NCI-H2227 treated with DMSO at 0.1 percent for 48 hours (cell line): ENCODE data around the gene TMCC2.
A peak's percentile ranks its signal among the peaks of the same experiment; 100 is the strongest.
"Not testable (repeated sequence)": the region's sequence is repeated elsewhere in the genome, so short reads cannot be mapped to it uniquely, and the experiment has no call there.

ENCODE experiments used
- DNase-seq: peaks from one replicate; lab custom pipeline; 2025; lab: John Stamatoyannopoulos, UW

Gene TMCC2, protein sequence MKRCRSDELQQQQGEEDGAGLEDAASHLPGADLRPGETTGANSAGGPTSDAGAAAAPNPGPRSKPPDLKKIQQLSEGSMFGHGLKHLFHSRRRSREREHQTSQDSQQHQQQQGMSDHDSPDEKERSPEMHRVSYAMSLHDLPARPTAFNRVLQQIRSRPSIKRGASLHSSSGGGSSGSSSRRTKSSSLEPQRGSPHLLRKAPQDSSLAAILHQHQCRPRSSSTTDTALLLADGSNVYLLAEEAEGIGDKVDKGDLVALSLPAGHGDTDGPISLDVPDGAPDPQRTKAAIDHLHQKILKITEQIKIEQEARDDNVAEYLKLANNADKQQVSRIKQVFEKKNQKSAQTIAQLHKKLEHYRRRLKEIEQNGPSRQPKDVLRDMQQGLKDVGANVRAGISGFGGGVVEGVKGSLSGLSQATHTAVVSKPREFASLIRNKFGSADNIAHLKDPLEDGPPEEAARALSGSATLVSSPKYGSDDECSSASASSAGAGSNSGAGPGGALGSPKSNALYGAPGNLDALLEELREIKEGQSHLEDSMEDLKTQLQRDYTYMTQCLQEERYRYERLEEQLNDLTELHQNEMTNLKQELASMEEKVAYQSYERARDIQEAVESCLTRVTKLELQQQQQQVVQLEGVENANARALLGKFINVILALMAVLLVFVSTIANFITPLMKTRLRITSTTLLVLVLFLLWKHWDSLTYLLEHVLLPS

DNA sequence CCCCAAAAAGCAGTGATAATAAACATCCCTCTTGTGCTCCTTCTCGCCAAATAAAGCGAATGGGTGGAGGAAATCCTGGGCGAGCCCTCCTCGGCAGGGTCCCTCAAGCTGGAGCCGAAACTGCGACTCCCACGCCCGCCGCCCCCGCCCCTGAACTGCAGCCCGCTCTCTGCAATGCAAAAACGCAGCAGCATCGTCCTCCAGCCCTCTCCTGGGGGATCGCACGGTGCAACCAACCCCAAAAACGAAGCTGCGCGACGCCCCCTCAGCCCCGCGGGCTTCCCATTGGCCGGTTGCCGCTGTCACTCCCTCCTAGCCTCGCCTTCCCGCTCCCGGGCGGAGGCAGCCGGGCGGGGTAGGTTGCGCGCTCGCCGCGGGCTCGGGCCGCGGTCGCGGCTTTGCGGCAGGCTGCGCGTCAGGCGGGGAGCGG is at the start of gene TMCC2:
Gene TMCC2 (plus strand): TSS at position 363 of the 430 bp plus-strand sequence. CDS start 619 bp downstream, outside the sequence.
- peak; percentile 91 for DNase-seq

- DNase-seq: no peak
Observed at GRCh38 chr1:205179842-205180241, 47.9 kb upstream of the TMCC2 start.

DNA sequence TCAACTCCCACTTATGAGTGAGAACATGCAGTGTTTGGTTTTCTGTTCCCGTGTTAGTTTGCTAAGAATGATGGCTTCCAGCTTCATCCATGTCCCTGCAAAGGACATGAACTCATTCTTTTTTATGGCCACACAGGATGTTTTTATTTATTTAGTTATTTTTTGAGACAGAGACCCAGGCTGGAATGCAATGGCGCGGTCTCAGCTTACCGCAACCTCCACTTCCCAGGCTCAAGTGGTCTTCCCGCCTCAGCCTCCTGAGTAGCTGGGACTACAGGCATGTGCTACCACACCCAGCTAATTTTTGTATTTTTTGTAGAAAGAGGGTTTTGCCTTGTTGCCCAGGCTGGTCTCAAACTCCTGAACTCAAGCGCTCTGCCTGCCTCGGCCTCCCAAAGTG is 47.4 kb upstream of the TMCC2 start:
- not testable (repeated sequence) for DNase-seq

DNA sequence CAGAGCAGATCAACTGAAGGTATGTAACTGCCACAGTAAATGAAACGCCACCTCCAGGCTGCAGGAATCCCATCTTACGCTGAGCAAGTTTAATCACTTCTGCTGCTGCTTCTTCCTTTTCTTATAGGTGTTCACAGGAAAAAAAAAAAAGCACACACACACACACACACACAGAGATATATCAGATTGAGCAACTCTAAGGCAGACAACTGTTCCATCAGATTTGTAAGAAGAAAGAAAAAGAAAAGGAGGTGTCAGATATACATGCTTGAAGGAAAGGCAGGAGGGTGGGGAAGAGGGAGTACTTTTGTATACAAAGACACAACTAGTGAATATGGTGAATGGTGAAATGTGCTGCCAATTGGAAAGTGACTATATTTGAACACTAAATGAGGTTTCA is 44.8 kb upstream of the TMCC2 start:
- no peak for DNase-seq

DNA sequence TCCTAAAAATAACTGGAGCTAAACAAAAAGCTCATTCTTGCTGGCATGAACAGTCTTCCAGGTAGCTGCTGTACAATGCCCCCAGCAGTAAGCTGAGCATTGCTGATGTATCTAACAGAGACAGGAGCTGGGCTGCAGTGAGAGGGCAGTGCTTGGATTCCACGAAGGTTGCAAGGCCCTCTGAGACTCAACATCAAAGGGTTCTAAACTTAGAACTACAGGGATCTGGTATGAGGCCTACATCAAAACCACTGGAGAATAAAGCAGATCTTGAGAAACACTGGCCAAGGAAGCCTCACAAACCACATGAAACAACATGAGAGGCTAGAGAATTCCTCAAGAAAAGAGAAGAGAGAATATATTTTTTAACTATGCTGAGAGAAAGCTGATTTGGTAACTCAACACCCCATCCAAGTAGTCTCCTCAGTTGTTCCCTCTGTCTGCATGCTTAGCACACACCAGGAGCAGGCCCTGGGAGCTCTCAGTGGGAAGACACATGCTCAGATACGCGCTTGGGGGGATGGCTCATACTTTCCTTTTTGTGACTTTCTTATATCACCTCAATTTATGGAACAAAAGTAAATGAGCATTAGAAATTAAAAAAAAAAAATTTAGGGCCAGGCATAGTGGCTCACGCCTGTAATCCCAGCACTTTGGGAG is 43.9 kb upstream of the TMCC2 start:
- no peak for DNase-seq

DNA sequence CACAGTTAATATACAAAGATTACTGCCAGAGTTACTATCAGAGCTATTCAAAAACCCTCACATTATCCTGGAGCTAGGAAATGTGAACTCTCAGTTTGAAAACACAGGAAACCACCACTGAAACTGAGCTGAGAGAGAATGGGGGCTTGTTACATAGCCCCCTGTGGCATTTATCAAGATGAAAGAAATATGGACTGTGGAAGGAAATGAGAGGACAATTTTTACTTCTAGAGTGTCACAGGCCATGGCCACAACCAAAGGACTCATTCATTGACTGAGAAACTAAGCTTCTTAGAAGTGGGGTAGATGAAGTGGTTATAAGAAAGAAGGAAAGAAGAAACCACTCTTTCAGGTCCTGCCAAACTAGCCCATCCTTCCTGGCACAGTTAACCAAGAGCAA is 41.6 kb upstream of the TMCC2 start:
- no peak for DNase-seq

- DNase-seq: no peak
Observed at GRCh38 chr1:205187420-205187819, 40.3 kb upstream of the TMCC2 start.

DNA sequence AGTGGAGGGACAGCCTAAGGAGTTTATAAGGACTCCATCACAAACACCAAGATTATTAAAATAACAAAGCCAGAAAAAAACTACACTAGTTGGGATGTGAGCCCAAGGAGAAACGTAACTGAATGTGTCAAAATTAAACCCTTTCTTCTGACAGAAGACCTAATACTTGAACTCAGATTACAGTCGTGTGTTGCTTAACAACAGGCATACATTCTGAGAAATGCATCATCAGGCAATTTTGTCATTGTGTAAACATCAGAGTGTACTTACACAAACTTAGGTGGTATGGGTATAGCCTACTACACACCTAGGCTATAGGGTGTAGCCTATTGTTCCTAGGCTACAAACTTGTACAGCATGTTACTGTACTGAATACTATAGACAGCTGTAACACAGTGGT is 39.6 kb upstream of the TMCC2 start:
- no peak for DNase-seq

DNA sequence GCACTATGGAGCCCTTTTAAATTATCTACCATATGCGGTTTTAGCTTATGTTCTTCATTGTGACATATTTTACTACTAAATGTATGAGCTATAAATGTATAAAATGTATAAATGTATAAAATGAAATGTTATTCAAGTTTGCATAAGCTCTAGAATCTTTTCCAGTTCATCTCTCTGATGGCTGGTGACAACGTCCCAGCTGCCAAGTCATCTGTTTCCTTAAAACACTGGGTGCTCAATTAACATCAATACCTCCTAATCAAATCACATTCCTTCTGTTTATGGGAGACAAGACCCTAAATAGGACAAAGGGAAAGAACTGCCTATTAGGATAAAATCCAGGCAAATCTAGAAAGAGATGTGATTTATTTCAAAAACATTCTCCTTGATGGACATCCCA is 39.1 kb upstream of the TMCC2 start:
- no peak for DNase-seq

GRCh38 chr1:205189131-205189530 is 38.6 kb upstream of the TMCC2 start:
- no peak for DNase-seq

DNA sequence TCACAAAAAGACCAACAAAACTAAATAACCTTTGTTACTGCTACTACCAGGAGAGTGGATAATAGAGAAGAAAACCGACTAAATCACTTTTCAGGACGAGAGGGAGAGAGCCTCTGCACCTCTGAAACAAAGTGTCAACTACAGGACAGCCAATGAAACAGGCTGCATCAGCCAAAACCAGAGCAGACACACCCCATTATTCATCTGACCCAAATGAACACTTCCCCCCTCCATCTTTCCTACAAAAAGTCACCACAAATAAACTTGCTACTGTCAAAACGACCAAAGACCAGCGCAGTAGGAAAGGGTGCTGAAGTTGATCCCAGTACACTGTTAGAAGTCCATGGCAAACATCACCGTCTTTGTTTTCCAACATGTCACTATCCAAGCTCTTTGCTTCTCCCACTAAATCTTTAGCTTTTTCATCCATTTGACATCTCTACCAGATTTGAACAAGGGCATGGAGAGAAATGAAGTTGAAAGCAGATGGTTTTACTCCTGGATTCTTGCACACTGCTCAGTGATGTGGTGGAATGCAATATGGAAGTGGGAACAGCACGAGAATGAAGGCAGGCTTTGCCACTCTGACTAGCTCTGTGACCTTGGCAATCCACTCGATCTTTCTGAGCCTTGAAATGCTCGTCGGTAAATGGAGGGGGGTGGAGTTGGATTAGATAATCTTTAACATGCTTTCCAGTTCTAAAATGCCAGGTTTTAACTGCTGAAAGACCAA is 36.7 kb upstream of the TMCC2 start:
- no peak for DNase-seq

GRCh38 chr1:205191622-205192021 is 36.1 kb upstream of the TMCC2 start:
- no peak for DNase-seq

DNA sequence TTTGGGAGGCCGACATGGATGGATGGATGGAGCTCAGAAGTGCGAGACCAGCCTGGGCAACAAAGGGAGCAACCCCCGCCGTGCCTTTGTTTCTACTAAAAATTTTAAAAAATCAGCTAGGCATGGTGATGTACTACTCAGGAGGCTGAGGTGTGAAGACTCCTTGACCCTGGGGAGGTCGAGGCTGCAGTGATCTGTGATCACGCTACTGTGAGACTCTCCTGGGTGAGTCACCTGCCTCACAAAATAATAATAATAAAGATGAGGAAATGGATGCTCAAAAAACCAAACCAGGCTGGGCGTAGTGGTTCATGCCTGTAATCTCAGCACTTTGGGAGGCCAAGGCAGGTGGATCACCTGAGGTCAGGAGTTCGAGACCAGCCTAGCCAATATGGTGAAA is 35.5 kb upstream of the TMCC2 start:
- DNase-seq: no peak

- DNase-seq: no peak
Observed at GRCh38 chr1:205199090-205199930, 28.4 kb upstream of the TMCC2 start.

- DNase-seq: no peak
Observed at GRCh38 chr1:205199931-205200299, 27.8 kb upstream of the TMCC2 start.

- no peak for DNase-seq
Observed at GRCh38 chr1:205204552-205204951, 23.2 kb upstream of the TMCC2 start.

- no peak for DNase-seq
Observed at GRCh38 chr1:205205055-205205454, 22.7 kb upstream of the TMCC2 start.

DNA sequence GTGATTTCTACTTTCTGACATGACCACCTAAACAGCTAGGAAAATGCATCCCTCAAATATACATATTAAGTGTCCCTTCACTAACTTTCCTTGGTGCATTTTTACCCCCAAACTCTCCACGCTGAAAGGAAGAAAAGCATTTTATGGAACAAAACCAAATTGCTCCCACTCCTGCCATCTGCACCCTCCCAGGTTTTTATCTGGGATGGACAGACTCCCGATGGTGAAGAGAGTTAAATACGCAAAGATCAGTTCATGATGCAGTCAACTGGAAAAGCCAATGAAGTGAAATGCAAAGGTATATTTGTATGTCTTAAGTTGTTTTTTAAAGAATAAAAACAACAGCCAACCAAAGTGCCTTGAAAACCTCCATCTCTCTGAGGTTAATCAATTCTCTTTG is 18.9 kb upstream of the TMCC2 start:
- DNase-seq: no peak

DNA sequence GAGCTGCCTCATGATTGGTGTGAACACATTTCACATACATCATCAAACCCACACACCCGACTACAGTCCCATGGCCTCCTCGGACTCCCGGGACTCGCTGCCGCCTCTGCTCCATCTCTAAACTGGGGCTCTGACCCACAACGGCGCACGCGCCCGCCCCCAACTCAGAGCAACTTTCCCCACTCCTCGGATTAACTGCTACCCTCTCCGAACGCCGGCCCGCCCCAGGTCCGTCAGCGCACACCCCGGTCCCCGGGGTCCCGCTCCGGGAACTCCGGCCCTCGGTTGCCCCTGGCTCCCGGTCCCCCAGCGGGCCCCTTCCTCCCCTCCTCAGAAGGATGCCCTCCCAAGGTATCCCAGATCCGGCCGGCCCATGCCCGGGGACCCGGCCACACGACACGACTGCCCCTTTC is 17.0 kb upstream of the TMCC2 start:
- DNase-seq: peak; percentile 19

DNA sequence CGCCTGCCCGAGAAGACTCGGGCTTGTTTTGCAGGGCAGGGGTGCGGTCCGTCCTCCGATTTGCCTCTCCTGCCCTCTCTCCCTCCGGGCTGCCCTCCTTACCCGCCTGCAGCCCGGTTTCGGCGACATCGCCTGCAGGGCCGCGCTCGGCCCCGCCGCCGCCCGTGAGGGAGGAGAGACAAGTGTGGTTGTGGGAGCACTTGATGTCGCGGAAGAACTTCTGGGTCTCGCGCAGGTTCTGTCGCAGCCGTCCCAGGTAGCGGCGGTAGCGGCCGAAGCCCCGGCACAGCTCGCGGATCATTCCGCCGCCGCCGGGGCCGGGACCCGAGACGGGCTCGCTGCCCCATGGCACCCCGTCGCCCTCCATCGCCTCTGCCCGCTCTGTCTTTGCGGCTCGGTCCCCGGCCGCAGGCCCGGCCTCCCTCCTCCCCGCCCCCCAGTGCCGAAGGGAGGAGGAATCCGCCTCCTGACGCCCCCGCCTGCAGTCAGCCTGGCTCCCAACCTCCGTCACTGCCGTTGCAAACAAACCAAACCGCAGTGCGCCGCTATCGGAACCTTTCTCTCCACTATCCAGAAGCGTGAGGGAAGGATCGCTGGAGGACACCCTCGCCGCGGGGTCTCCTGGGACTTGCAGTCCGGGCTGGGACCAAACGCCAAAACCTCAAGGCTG is 16.4 kb upstream of the TMCC2 start, which contains the start of gene DSTYK:
Gene DSTYK (minus strand): TSS at position 534 of the 670 bp plus-strand sequence. CDS start 167 bp downstream, at position 367.
- peak; percentile 95 for DNase-seq
